Activated naive CD8-positive, alpha-beta T cell treated with anti-CD3 and anti-CD28 coated beads, Interleukin-2, amount 10 ng/mL, durations not matched to agents 7 days and 5 days (primary cell): ENCODE data around the gene RRP12. TPM values are rescaled to one million over a fixed set of nuclear protein-coding genes. Genes with fewer than 3 reads are reported as not detected.

Experiments
- ATAC-seq: fragments of 150-1000 bp; cut with Tn5 transposase; one replicate; pipeline ENCODE4 v1.10.0; 2021; ENCODE audit warnings: low read depth, moderate library complexity
- POLR2A ChIA-PET: fragments of 350-600 bp; sonication (Branson Sonifier 250); formaldehyde crosslinking; loops from one replicate; lab custom pipeline; 2021; ENCODE audit warnings: antibody characterized with exemption; lab: Charles Lee
- DNase-seq: peaks from one replicate; pipeline ENCODE4 v3.0.0; 2021
- H3K27ac Mint-ChIP-seq: one replicate; pipeline ENCODE4 v1.8.0; 2022; ENCODE audit warnings: mild to moderate bottlenecking, mixed read lengths
- H3K27me3 Mint-ChIP-seq: one replicate; pipeline ENCODE4 v1.8.0; 2022; ENCODE audit warnings: mild to moderate bottlenecking, moderate library complexity, mixed read lengths
- H3K36me3 Mint-ChIP-seq: one replicate; pipeline ENCODE4 v1.8.0; 2021; ENCODE audit warnings: mild to moderate bottlenecking, mixed read lengths
- H3K4me1 Mint-ChIP-seq: one replicate; pipeline ENCODE4 v1.8.0; 2021; ENCODE audit warnings: mixed read lengths
- H3K4me3 Mint-ChIP-seq: one replicate; pipeline ENCODE4 v1.8.0; 2022; ENCODE audit warnings: mild to moderate bottlenecking, moderate library complexity, mixed read lengths
- H3K9me3 Mint-ChIP-seq: one replicate; pipeline ENCODE4 v1.8.0; 2021; ENCODE audit warnings: mixed read lengths
- total RNA-seq, 2 experiments: library from RNA; stranded (reverse); gene quantifications; one replicate each; pipeline ENCODE4 v1.2.3, GENCODE V29; 2021

The RRP12 gene
- total RNA-seq, 2 experiments from 2014 or later, result 20.5 to 23.8 TPM

DNA sequence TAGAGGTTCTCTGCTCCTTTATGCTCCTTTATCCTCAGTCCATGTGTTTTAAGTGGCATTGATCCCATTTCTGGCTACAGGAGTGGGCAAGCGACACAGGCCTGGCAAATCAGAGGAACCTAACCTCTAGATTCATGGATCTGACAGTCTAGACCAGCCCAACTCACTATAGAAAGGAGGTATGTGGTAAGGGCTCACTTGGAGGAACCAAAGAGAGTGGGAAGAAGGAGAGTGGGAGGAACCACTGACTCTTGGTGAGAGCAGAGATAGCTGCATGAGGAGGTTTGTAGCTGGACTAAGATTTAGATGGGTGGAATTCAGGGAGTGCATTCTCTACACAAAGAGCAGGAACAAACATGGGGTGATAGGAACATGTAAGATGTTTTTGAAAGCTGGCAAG lies 93.7 kb downstream of the RRP12 start:
- no peaks in the 10 kb centered on the region for H3K9me3 Mint-ChIP-seq
- no peak overlapping the region for H3K4me3 Mint-ChIP-seq
- POLR2A ChIA-PET, result no interaction called here
- no peak overlapping the region for H3K27ac Mint-ChIP-seq
- peaks cover 2% of the 10 kb centered on the region for H3K27me3 Mint-ChIP-seq
- no peaks in the 10 kb centered on the region for H3K4me1 Mint-ChIP-seq
- DNase-seq, result no peak
- no peaks in the 10 kb centered on the region for H3K36me3 Mint-ChIP-seq
- no peak for ATAC-seq

Other genes with a start within 250 kb of the RRP12 start
- under 1 TPM; 0.37 to 0.44 TPM for gene SLIT1, start 215.4 kb downstream of the RRP12 start, total RNA-seq
- 10 to 100 TPM; 35.4 to 44.5 TPM for gene ARHGAP19, start 108.7 kb downstream of the RRP12 start, total RNA-seq
- 10 to 100 TPM; 11.0 to 11.7 TPM for gene FRAT1, start 82.1 kb downstream of the RRP12 start, total RNA-seq
- gene FRAT2, start 66.6 kb downstream of the RRP12 start, total RNA-seq, result 10 to 100 TPM; 15.3 to 16.7 TPM
- gene PGAM1, start 24.9 kb upstream of the RRP12 start, total RNA-seq, result 100 to 1,000 TPM; 288 to 298 TPM
- gene EXOSC1, start 44.7 kb upstream of the RRP12 start, total RNA-seq, result 10 to 100 TPM; 46.5 to 47.9 TPM
- gene ZDHHC16, start 44.8 kb upstream of the RRP12 start, total RNA-seq, result 10 to 100 TPM; 23.3 to 29.6 TPM
- gene MMS19, start 97.1 kb upstream of the RRP12 start, total RNA-seq, result 10 to 100 TPM; 87.9 to 89.7 TPM
- gene UBTD1, start 97.6 kb upstream of the RRP12 start, total RNA-seq, result 1 to 10 TPM; 1.1 to 1.4 TPM
- under 1 TPM in 1 of 2 experiments, not detected in 1; 0.23 TPM for gene ANKRD2, start 171.4 kb upstream of the RRP12 start, total RNA-seq
- not detected for gene HOGA1, start 183.0 kb upstream of the RRP12 start, total RNA-seq
- not detected for gene C10orf62, start 188.4 kb upstream of the RRP12 start, total RNA-seq
- gene MORN4, start 232.2 kb upstream of the RRP12 start, total RNA-seq, result 1 to 10 TPM; 1.7 to 2.2 TPM
- gene PI4K2A, start 239.3 kb upstream of the RRP12 start, total RNA-seq, result 10 to 100 TPM in 1 of 2 experiments, 1 to 10 TPM in 1; 9.3 to 10.9 TPM